DOHH2 (cell line): ENCODE results near the gene HMGCLL1.

Source experiments
- H3F3A ChIP-seq: fragments of 200-600 bp; sonication (generic), shearing (Covaris generic); 2 replicates; pipeline ENCODE4 v1.6.0; 2016; ENCODE audit warnings: antibody characterized with exemption, mild to moderate bottlenecking; ENCODE audit not compliant: control insufficient read depth, insufficient read depth
- H3K27ac ChIP-seq: fragments of 200-600 bp; sonication (generic); 2 replicates; pipeline ENCODE4 v1.5.1; 2014; ENCODE audit warnings: low read depth, mild to moderate bottlenecking, low read length, moderate library complexity
- H3K27me3 ChIP-seq: fragments of 200-600 bp; sonication (generic); 2 replicates; pipeline ENCODE4 v1.6.1; 2014; ENCODE audit warnings: mild to moderate bottlenecking, low read length, mixed read lengths; ENCODE audit not compliant: control insufficient read depth
- H3K36me3 ChIP-seq: fragments of 200-600 bp; sonication (generic); 2 replicates; pipeline ENCODE4 v1.6.1; 2014; ENCODE audit warnings: mild to moderate bottlenecking, low read length, moderate library complexity, mixed read lengths; ENCODE audit not compliant: control insufficient read depth
- H3K4me1 ChIP-seq: fragments of 200-600 bp; sonication (generic); 2 replicates; pipeline ENCODE4 v1.6.1; 2014; ENCODE audit warnings: mild to moderate bottlenecking, low read length, mixed read lengths; ENCODE audit not compliant: control insufficient read depth
- H3K4me2 ChIP-seq: fragments of 200-600 bp; sonication (generic); 2 replicates; pipeline ENCODE4 v1.6.0; 2014; ENCODE audit warnings: mild to moderate bottlenecking, low read length, moderate library complexity
- H3K4me3 ChIP-seq: fragments of 200-600 bp; sonication (generic); 2 replicates; pipeline ENCODE4 v1.5.1; 2014; ENCODE audit warnings: mild to moderate bottlenecking, low read length, mixed read lengths
- H3K79me2 ChIP-seq: fragments of 200-600 bp; sonication (generic); 2 replicates; pipeline ENCODE4 v1.6.1; 2014; ENCODE audit warnings: mild to moderate bottlenecking, low read length, mixed read lengths; ENCODE audit not compliant: control insufficient read depth
- H3K9me2 ChIP-seq: fragments of 200-600 bp; sonication (generic); replicated peaks from 2 replicates; pipeline ENCODE4 v1.6.1; 2014; ENCODE audit warnings: mild to moderate bottlenecking, low read length, mixed read lengths; ENCODE audit not compliant: control insufficient read depth
- H3K9me3 ChIP-seq: fragments of 200-600 bp; sonication (generic); 2 replicates; pipeline ENCODE4 v1.6.1; 2014; ENCODE audit warnings: antibody characterized with exemption, low read length, mixed read lengths; ENCODE audit not compliant: control insufficient read depth, insufficient read depth
- H4K20me1 ChIP-seq: fragments of 200-600 bp; sonication (generic); 2 replicates; pipeline ENCODE4 v1.6.0; 2014; ENCODE audit warnings: low read depth, mild to moderate bottlenecking, antibody characterized with exemption, low read length, moderate library complexity; ENCODE audit not compliant: control insufficient read depth, insufficient read depth
- CTCF ChIP-seq: fragments of 200-600 bp; sonication (generic); IDR thresholded peaks from one replicate; pipeline ENCODE4 v1.5.1; 2014; ENCODE audit warnings: antibody characterized with exemption, mild to moderate bottlenecking, low read depth, low read length; ENCODE audit not compliant: poor library complexity, severe bottlenecking
- EZH2phosphoT487 ChIP-seq: fragments of 200-600 bp; sonication (generic); IDR thresholded peaks from 2 replicates; pipeline ENCODE4 v1.6.1; 2017; ENCODE audit warnings: borderline replicate concordance, mild to moderate bottlenecking, antibody characterized with exemption, low read length, moderate library complexity, mixed read lengths

HMGCLL1 gene

GRCh38 chr6:55395871-55396270 lies 183.1 kb downstream of the HMGCLL1 start:
- H3K36me3 ChIP-seq: no peaks in the 10 kb centered on the region
- no peaks in the 10 kb centered on the region for H3K9me2 ChIP-seq
- H3K4me1 ChIP-seq: no peaks in the 10 kb centered on the region
- no peaks in the 10 kb centered on the region for H3K27me3 ChIP-seq
- H3K79me2 ChIP-seq: no peaks in the 10 kb centered on the region
- H3F3A ChIP-seq: no peaks in the 10 kb centered on the region
- no peak overlapping the region for H3K27ac ChIP-seq
- H3K9me3 ChIP-seq: no peaks in the 10 kb centered on the region
- no peak overlapping the region for H3K4me3 ChIP-seq
- H3K4me2 ChIP-seq: no peak overlapping the region
- TF ChIP-seq CTCF (no peak), EZH2phosphoT487 (no peak)
- no peaks in the 10 kb centered on the region for H4K20me1 ChIP-seq

GRCh38 chr6:55388211-55388610 lies 190.8 kb downstream of the HMGCLL1 start:
- Histone ChIP-seq H3F3A (no peaks in the 10 kb centered on the region), H3K9me3 (no peaks in the 10 kb centered on the region), H3K4me1 (no peaks in the 10 kb centered on the region), H3K27ac (no peak overlapping the region), H3K36me3 (no peaks in the 10 kb centered on the region), H3K27me3 (no peaks in the 10 kb centered on the region), H3K79me2 (no peaks in the 10 kb centered on the region), H4K20me1 (no peaks in the 10 kb centered on the region), H3K4me3 (no peak overlapping the region), H3K9me2 (no peaks in the 10 kb centered on the region), H3K4me2 (no peak overlapping the region)
- TF ChIP-seq EZH2phosphoT487 (no peak), CTCF (no peak)
